GM10248 (cell line): ENCODE results near the gene CCDC9.
A peak's percentile ranks its signal among the peaks of the same experiment; 100 is the strongest.

Experiments
- CTCF ChIA-PET: fragments of 300-600 bp; sonication (Branson Sonifier 250); formaldehyde crosslinking; extraction: SDS; loops from one replicate; lab custom pipeline; 2021; ENCODE audit warnings: antibody characterized with exemption; lab: Yijun Ruan, JAX
- POLR2A ChIA-PET: fragments of 350-650 bp; sonication (Branson Sonifier 250); formaldehyde crosslinking; extraction: SDS; loops from one replicate; lab custom pipeline; 2020; ENCODE audit warnings: antibody characterized with exemption; lab: Yijun Ruan, JAX
- DNase-seq: peaks from one replicate; pipeline ENCODE4 v3.0.0; 2012; ENCODE audit errors: extremely low spot score
- TF ChIP-seq, protein P1 (sequence below): IDR thresholded peaks from 2 replicates; pipeline ENCODE4 v1.5.1; 2012; ENCODE audit warnings: mild to moderate bottlenecking, low read depth; ENCODE audit errors: extremely low read depth, missing control alignments, control extremely low read depth

The CCDC9 gene

DNA sequence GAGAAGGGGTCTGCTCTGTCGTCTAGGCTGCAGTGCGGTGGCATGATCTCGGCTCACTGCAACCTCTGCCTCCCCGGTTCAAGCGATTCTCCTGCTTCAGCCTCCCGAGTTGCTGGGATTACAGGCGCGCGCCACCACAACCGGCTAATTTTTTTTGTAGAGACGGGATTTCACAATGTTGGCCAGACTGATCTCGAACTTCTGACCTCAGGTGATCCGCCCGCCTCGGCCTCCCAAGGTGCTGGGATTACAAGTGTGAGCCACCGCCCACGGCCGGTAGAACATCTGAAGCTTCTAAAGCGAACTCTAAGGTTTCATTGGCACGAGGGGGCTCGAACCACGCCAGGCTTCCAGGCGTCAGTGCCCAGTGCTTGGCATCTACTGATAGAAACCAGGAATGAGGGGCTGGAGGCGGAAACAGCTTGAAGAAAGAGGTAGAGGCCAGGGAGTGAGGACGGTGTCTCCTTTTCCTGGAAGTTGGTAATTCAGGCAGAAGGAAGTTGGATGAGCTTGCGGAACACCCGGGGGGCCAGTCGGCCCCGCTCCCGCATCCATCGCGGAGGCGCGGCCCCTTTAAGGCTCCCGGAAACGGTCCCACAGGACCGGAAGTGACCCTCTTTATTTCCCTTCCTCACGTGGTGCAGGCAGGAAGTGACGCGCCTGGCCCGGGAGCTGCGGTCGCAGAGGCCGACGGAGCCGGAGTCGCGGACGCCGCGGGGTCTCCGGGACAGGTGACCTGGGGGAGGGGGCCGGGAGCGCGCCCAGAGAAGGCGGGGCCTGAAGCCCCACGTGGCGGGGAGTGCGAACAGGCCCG, at the start of gene CCDC9:
TSS of gene CCDC9 (plus strand) at position 647 of the 814 bp plus-strand sequence. CDS start 1,876 bp downstream, outside the sequence.
- TF ChIP-seq, protein P1, sequence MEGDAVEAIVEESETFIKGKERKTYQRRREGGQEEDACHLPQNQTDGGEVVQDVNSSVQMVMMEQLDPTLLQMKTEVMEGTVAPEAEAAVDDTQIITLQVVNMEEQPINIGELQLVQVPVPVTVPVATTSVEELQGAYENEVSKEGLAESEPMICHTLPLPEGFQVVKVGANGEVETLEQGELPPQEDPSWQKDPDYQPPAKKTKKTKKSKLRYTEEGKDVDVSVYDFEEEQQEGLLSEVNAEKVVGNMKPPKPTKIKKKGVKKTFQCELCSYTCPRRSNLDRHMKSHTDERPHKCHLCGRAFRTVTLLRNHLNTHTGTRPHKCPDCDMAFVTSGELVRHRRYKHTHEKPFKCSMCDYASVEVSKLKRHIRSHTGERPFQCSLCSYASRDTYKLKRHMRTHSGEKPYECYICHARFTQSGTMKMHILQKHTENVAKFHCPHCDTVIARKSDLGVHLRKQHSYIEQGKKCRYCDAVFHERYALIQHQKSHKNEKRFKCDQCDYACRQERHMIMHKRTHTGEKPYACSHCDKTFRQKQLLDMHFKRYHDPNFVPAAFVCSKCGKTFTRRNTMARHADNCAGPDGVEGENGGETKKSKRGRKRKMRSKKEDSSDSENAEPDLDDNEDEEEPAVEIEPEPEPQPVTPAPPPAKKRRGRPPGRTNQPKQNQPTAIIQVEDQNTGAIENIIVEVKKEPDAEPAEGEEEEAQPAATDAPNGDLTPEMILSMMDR: no peak
- DNase-seq: peak; percentile 95
- ChIA-PET POLR2A (interaction anchor here (0.6 to 2.2 kb wide), 15 partner anchors 10 to 1642 kb away, joined by 3 to 30 read pairs (median 4); partner anchors contain the start of genes INAFM1, SLC1A5 and ZC3H4), CTCF (interaction anchor here (0.6 to 5.6 kb wide), 8 partner anchors 10 to 135 kb away, joined by 3 to 103 read pairs (median 4); partner anchors contain the start of genes DHX34 and INAFM1)

DNA sequence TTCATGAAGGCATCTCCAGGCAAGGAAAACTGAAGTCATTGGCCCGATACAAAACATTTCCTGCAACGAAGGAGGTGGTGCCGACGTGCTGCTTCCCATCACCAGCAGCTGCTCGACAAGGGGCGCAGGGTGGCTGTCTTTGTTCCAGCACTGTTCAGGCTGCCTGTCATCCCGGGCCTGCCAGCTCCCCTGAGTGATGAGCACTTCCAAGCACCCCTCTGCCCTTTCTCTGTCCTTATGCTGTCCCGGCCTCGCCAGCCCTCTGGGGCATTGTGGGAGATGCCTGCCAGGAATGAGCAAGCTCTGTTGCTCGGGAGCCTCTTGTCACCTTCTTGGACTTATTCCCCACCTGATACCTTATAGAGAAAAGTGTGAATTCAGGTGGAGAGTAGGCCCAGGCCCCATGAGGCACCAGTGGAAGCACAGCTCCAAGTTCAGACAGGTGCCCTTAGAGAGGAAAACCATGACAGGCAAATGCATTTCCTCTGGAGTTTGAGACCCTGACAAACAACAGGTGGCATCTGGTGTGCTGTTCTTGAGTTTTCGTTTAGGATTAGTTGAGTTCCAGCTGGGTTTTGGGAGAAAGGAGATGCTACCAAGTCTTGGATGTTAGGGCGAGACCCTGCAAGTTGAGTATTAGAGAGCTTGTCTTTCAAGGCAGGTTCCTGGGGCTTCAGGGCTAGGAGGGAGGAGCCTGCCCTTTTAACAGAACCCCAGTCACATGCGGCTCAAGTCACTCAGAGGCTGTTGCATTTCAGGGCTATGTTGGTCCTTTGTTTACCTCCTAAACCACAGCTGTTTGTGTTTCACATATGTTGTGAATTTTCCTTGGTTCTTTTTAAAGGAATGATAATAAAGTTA, 46.8 kb upstream of the CCDC9 start:
- no peak for DNase-seq
- CTCF ChIA-PET: interaction anchor here (0.9 to 20.5 kb wide), 22 partner anchors 9 to 196 kb away, joined by 3 to 444 read pairs (median 16); partner anchors contain the start of gene CCDC9
- TF ChIP-seq, protein P1: no peak
- POLR2A ChIA-PET: interaction anchor here (0.6 to 6.2 kb wide), 3 partner anchors 17 to 35 kb away, joined by 3 to 61 read pairs (median 13); no protein-coding TSS in a partner anchor

DNA sequence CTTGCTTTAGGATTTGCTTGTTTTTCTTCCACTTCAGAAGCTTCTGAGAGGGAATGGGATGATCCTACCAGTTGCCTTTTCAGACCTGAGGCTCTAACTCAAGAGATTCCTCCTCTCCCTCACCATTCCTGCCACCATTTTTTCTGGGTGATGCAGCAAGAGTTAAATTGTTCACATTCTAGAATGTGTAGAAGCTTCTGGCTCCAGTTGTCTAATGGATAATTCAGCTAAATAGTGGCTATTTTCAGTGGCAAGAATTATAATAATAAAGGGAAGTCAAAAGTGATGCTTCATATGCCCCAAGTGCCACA, 46.2 kb upstream of the CCDC9 start:
- no peak for DNase-seq
- CTCF ChIA-PET: interaction anchor here (0.6 to 20.5 kb wide), 36 partner anchors 10 to 197 kb away, joined by 3 to 444 read pairs (median 6); partner anchors contain the start of genes CCDC9, INAFM1 and ZC3H4
- POLR2A ChIA-PET: interaction anchor here (1.0 to 6.2 kb wide), 3 partner anchors 16 to 46 kb away, joined by 3 to 61 read pairs (median 13); partner anchors contain the start of gene CCDC9
- TF ChIP-seq, protein P1: no peak

DNA sequence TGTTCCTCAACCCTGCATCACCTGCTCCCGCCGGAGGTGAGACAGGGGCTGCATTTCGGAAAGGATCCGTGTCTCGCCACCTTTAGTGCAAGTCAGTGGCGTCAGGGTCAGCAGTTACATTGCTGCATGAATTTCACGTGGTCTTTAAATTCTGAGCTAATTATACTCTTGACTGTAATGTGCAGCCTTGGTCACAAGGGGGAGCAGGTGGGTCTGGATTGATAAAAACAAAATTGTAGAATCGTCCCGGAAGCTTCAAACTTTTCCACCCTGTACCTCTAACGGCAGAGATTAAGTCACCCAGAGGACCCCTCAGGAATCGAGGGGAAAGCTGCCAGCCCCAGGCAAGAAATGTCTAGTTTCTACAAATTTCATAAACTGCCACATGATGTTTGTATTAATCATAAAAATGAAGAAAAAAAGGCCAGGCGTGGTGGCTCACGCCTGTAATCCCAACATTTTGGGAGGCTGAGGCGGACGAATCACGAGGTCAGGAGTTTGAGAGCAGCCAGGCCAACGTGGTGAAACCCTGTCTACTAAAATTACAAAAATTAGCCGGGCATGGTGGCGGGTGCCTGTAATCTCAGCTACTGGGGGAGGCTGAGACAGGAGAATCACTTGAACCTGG, 45.5 kb upstream of the CCDC9 start:
- ChIA-PET POLR2A (interaction anchor here (0.8 to 6.2 kb wide), 4 partner anchors 10 to 46 kb away, joined by 3 to 61 read pairs (median 8); partner anchors contain the start of gene CCDC9), CTCF (interaction anchor here (0.6 to 20.5 kb wide), 40 partner anchors 11 to 198 kb away, joined by 3 to 444 read pairs (median 6); partner anchors contain the start of genes CCDC9, INAFM1 and ZC3H4)
- peak; percentile 78 for DNase-seq
- TF ChIP-seq, protein P1: peak; percentile 80

DNA sequence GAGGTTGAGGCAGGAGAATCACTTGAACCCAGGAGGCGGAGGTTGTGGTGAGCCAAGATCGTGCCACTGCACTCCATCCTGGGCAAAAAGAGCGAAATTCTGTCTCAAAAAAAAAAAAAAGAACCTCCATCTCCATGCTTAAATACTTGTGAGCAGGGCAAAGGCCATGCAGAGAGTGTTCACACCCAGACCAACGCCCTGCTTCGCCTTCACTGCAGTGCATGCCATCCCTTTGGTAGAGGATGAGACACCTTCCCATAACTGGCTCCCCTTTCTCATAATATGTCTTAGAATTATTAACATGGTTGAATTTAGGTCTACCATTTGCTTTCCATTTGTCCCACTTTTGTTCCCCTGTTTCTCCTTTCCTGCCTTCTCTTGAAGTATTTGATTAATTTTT, 40.7 kb upstream of the CCDC9 start:
- CTCF ChIA-PET: interaction anchor here (0.9 to 20.5 kb wide), 4 partner anchors 10 to 66 kb away, joined by 3 to 444 read pairs (median 6); no protein-coding TSS in a partner anchor
- TF ChIP-seq, protein P1: no peak
- no peak for DNase-seq
- POLR2A ChIA-PET: no interaction called here
